GM18507 (cell line): Measurements from ENCODE around the gene RHBDL1.

Source experiments
- DNase-seq: peaks from one replicate; pipeline ENCODE4 v3.0.0; 2011; ENCODE audit warnings: low read depth; ENCODE audit not compliant: insufficient read length; ENCODE audit errors: extremely low spot score
- FAIRE-seq: peaks from 2 replicates; lab custom pipeline; 2011; peaks lifted over from hg19 to GRCh38; lab: Jason Lieb, UNC

Gene RHBDL1

GRCh38 chr16:674968-675883 lies at the start of gene RHBDL1:
TSS of gene RHBDL1 (plus strand) at chr16:675671. CDS start at chr16:675791, 120 bp downstream.
- FAIRE-seq = no peak
- no peak for DNase-seq

DNA sequence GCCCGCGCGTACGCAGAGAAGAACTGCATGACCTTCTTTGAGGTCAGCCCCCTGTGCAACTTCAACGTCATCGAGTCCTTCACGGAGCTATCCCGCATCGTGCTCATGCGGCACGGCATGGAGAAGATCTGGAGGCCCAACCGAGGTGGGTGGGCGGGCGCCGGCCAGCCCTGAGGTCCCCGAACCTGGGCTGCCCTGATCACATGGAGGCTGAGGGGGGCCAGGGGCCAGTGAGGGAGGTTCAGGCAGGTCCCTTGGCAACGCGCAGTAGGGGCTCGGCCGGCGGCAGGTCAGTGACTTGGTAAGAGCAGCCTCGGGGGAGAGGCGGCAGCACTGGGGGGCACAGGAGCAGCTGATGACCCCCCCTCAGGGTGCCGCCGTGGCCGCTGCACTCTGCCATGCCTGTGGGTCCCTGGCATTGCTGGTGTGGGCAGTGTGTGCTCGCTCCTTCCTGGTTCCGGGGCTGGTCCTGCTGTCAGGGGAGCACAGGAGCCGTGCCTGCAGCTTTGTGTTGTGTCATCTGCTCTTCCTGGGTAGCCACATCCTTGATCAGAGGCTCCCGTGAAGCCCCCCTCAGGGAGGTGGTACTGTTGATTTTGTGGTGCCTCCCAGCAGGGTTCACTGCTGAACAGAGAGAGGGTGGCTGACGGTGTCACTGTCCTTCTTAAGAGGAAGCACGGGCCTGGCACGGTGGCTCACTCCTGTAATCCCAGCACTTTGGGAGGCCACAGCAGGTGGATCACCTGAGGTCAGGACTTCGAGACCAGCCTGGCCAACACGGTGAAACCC lies 49.3 kb upstream of the RHBDL1 start:
- DNase-seq (no peak), FAIRE-seq (no peak)

DNA sequence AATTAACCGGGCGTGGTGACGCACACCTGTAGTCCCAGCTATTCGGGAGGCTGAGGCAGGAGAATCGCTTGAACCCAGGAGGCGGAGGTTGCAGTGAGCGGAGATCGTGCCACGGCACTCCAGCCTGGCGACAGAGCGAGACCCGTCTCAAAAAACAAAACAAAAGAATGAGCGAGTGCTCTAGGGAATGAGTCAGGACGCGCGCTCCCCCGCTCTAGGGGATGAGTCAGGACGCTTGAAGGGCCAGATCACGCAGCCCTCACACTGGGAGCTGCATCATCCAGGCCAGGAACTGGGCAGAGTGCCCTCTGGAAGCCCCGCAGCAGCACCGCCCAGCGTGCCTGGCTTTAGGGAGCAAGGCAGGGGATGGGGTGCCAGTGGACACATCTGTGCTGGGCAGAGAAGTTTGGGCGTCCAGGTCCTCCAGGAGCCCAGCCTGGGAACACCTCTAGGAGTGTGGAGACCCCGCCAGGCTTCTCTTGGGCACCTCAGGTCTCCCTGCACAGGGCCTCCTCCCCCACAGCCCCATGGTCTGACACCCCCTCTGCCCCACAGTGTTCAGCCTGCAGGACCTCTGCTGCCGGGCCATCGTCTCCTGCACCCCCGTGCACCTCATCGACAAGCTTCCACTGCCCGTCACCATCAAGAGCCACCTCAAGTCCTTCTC lies 48.6 kb upstream of the RHBDL1 start:
- no peak for FAIRE-seq
- no peak for DNase-seq

DNA sequence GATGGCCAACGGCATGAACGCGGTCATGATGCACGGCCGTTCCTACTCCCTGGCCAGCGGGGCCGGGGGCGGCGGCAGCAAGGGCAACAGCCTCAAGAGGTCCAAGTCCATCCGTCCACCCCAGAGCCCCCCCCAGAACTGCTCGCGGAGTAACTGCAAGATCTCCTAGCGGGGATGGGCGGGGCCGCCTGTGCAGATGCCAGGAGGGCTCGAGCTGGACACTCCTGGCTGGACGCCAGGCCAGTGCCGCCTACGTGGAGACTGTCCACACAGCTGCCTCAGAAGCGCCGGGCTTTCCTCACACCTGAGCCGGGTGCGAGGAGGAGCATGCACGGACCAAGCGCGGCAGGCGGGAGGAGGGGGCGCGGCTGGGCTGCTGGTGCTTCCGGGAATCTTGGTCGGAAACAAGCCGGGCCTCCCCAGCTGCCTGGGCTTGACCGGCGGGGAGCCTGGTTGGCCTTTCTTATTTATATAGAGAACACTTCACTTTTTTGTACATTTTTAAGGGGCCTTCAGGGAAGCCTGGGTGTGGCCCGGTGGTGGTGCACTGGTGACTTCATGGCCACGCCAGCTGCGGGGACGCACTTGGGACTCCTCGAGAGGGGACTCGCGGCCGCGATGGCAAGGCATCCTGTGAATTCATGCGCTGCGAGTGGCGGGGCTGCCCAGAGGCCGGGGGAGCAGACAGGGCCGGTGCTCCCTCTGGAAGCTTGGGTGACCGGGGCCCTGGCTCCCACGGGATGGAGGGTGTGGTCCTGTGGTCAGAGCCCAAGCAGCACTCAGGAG lies 47.8 kb upstream of the RHBDL1 start:
- no peak for DNase-seq
- no peak for FAIRE-seq

DNA sequence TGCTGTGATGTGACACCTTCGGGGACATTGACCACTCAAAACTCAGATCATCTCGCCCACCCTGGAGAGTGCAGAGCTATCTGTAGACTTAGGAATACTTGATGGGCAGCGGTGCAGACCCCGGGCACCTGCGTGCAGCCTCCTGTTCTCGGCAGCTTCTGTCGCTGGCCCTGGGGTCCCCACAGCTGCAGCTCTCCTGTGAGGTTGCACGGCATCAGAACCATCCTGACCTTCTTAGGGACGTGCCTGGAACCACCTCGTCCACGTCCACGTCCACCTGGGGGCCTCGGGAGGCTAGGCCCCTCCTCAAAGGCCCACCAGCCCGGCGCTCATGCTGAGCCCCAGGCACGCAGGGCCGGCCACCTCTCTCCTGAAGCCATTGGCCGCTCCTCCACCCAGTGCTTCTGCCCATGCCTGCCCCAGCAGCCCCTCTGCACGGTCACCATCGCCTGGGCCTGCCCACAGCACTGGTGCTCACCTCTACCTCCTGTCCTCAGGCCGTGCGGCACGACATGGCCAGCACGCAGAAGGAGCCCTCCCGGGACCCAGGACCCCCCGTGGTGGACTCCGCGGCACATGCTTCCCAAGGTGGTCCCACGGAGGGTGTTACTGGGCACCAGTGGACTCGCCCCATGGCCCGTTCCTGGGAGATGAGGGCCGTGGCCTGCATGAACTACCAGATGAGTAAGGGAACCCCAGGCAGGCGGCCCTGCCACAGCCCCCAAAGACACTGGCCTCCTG lies 47.0 kb upstream of the RHBDL1 start:
- no peak for DNase-seq
- no peak for FAIRE-seq

DNA sequence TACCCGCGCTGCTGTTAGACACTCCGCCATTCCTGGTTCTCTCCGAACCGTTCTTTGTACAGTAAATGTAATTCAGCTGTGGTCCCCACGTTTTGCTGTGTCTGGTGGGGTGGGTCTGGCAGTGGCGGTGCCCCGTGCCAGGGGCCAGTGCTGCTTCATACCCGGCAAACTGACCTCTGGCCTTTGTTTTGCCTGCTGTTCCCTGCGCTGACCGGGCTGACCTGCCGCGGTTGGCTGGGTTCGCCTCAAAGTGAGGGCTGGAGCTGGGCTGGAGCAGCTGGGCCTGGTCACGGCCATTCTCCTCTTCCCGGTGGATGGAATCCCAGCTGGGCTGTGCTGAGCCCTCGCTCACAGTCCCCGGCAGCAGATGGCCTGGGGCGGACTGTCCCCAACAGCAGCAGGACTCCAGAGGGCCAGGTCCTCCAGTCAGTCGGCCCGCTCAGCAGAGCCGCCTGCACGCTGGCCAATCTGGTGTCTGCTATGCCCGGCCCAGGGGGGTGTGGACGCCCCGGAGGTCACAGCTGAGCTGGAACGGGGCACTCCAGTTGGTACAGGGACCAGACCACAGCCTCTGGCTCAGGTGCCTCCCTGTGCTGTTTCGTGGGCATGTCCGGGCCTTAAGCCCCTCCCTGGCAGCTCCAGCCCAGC lies 46.2 kb upstream of the RHBDL1 start:
- DNase-seq (no peak), FAIRE-seq (no peak)

DNA sequence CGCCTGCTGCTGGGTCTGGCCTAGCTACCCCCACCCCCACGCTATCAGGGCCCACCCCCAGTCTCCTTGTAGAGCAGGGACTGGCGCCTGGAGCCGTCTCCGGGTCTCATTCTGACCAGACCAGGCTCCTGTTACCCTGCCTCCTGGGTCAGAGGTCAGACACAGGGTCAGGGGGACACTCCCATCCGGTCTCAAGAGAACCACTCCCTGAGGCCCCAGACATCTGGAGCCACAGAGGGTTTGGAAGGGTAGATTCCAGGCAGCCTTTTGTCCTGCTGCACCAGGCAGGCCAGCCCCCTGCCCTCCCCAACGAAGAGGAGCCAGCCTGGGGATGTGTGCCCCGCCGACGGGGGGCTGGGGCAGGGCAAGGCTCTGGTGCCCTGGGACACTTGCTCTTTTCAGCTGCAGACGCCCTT lies 45.6 kb upstream of the RHBDL1 start:
- DNase-seq (no peak), FAIRE-seq (no peak)

GRCh38 chr16:630249-630814 lies 45.1 kb upstream of the RHBDL1 start:
- DNase-seq = no peak
- FAIRE-seq = no peak

DNA sequence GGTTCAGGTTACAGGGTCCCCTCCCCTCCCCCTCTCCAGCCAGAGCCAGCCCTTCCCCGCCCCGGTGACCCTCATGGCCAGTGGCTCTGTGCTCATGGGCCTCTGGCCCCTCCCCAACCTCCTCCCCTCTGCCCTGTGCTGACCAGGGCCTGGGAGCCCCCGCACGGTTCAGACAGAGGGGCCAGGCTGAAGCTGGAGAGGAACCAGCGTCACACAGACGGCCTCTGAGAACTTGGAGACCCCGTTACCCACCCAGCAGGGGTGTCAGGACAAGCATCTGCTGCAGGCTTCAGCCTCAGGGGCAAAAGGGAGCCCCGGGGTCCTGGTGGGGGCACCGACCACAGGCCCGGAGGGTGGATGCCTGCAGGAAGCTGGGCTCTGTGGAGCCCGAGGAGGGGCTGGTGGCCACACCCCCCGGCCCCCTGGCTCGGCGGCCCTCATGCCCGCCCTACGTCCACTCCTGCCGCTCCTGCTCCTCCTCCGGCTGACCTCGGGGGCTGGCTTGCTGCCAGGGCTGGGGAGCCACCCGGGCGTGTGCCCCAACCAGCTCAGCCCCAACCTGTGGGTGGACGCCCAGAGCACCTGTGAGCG lies 44.6 kb upstream of the RHBDL1 start, which contains the start of gene WFIKKN1:
Gene WFIKKN1, plus strand, starts transcription at position 171 of the 591 bp plus-strand sequence. Its CDS starts 269 bp downstream, at position 440.
- DNase-seq = no peak
- FAIRE-seq = no peak

- DNase-seq = no peak
- FAIRE-seq = no peak
These were observed 43.6 kb upstream of the RHBDL1 start for GRCh38 chr16:631808-632358.

DNA sequence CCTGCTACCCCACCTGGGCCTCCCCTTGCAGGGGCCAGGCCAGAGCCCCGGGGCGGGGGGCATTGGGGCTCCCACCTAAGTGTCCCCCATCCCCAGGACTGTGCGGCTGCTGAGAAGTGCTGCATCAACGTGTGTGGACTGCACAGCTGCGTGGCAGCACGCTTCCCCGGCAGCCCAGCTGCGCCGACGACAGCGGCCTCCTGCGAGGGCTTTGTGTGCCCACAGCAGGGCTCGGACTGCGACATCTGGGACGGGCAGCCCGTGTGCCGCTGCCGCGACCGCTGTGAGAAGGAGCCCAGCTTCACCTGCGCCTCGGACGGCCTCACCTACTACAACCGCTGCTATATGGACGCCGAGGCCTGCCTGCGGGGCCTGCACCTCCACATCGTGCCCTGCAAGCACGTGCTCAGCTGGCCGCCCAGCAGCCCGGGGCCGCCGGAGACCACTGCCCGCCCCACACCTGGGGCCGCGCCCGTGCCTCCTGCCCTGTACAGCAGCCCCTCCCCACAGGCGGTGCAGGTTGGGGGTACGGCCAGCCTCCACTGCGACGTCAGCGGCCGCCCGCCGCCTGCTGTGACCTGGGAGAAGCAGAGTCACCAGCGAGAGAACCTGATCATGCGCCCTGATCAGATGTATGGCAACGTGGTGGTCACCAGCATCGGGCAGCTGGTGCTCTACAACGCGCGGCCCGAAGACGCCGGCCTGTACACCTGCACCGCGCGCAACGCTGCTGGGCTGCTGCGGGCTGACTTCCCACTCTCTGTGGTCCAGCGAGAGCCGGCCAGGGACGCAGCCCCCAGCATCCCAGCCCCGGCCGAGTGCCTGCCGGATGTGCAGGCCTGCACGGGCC lies 42.8 kb upstream of the RHBDL1 start:
- no peak for DNase-seq
- no peak for FAIRE-seq

- FAIRE-seq (no peak), DNase-seq (no peak)
These were observed 42.0 kb upstream of the RHBDL1 start for GRCh38 chr16:633336-634050.

DNA sequence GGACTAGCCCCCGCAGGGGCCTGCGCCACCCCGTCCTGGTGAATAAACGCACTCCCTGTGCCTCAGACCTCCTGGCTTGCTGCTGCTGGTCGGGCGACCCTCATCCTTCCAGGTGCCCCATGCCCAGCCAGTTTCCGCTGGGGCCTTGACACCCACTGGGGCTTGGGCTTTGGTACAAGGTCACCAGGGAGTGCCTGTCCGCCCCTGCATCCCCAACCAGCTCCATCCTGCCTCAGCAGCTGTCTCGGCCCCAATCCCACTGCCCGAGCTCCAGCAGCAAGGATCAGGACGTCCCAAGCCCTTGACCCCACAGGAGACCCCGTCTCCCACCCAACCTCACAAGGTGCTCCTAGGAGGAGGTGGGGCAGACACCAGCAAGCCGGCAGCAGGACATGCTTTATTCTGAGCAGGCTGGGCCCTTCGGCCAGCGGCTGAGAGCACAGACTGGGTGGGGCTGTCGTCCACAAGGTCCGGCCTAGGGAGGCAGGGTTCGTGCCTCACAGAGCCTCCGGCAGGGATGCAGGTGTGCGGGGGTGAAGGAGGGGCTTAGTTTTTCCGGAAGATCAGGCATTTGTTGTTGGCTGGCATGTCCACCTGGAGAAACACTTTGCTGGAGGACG lies 41.3 kb upstream of the RHBDL1 start:
- FAIRE-seq = no peak
- DNase-seq = no peak

DNA sequence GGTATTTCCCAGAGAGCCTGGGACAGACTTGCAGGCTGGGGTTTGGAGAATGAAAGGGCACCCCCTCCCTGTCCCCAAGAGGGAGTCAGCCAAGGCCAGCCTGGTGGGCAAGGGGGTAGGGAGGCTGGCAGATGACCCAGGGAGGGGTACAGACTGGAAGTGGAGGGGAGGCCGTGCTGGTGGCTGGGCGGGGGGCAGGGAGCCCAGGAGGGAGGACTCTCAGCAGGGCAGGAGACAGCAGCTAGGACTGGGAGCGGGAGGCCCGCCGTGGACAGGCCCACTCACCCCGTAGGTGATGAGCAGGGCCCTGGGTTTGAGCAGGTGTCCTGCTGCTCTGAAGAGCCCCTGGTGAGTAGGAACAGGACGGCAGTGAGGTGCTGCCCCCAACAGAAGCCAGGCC lies 40.5 kb upstream of the RHBDL1 start:
- no peak for DNase-seq
- no peak for FAIRE-seq

GRCh38 chr16:635573-636205 lies 39.8 kb upstream of the RHBDL1 start:
- DNase-seq (no peak), FAIRE-seq (no peak)
